Gastrocnemius medialis (tissue), 4 donors: ENCODE data around the gene CCDC110. TPM values are rescaled to one million over a fixed set of nuclear protein-coding genes. Genes with fewer than 3 reads are reported as not detected.
A peak's percentile ranks its signal among the peaks of the same experiment; 100 is the strongest.

Experiments
- ATAC-seq, 2 donors: fragments of 150-250 bp; one replicate each; pipeline ENCODE4 v1.9.1; 2016
- DNase-seq, 2 donors: peaks; one replicate each; pipeline ENCODE4 v3.0.0-alpha.2; 2019
- H3K27ac ChIP-seq, 4 donors: fragments of 200-600 bp; sonication (generic); 1 replicate in 1 of 4; 2 replicates in 3 of 4; pipeline ENCODE4 v1.5.1; 2016 to 2018; ENCODE audit warnings: mild to moderate bottlenecking in 2 of 4, moderate library complexity in 1 of 4
- H3K27me3 ChIP-seq, 3 donors: fragments of 200-600 bp; sonication (generic) in 2 of 3; 1 replicate in 1 of 3; 2 replicates in 2 of 3; pipeline versions ENCODE4 v1.5.1 to v1.6.0; 2016 to 2019; ENCODE audit warnings: mild to moderate bottlenecking in 1 of 3, moderate library complexity in 1 of 3
- H3K36me3 ChIP-seq, 2 donors: fragments of 200-600 bp; sonication (generic) in 1 of 2; one replicate each; pipeline ENCODE4 v1.5.1; 2017 to 2018
- H3K4me1 ChIP-seq, 2 donors: fragments of 200-600 bp; sonication (generic) in 1 of 2; one replicate each; pipeline ENCODE4 v1.5.1; 2016 to 2017; ENCODE audit warnings: mild to moderate bottlenecking in 2 of 2
- H3K4me3 ChIP-seq, 4 donors: fragments of 200-600 bp; sonication (generic) in 3 of 4; 1 replicate in 1 of 4; 2 replicates in 3 of 4; pipeline ENCODE4 v1.5.1; 2016 to 2019; ENCODE audit warnings: mild to moderate bottlenecking in 2 of 4
- H3K9me3 ChIP-seq, 3 donors: fragments of 200-600 bp; sonication (generic) in 2 of 3; 1 replicate in 1 of 3; 2 replicates in 2 of 3; pipeline ENCODE4 v1.5.1; 2016 to 2019
- CTCF ChIP-seq, 5 experiments: fragments of 450-650 bp in 3 of 5; fragments of 200-600 bp in 2 of 5; sonication (generic) in 2 of 5; IDR thresholded peaks in 4 of 5; conservative IDR thresholded peaks in 1 of 5; 1 replicate in 4 of 5; 2 replicates in 1 of 5; pipeline ENCODE4 v1.5.1; 2016 to 2019; ENCODE audit warnings: antibody characterized with exemption in 5 of 5, mild to moderate bottlenecking in 3 of 5, moderate library complexity in 3 of 5
- POLR2A ChIP-seq, 2 donors: fragments of 450-650 bp; IDR thresholded peaks; one replicate each; pipeline ENCODE4 v1.6.1; 2017; ENCODE audit warnings: antibody characterized with exemption in 2 of 2, mild to moderate bottlenecking in 2 of 2, moderate library complexity in 2 of 2
- in situ Hi-C, 4 donors: fragments of 200-750 bp; cut with MboI; loops; one replicate each; pipeline versions ENCODE4 v1.15.0 to v1.8.0; 2017; ENCODE audit warnings: low sequenced_read_pairs in 4 of 4
- intact Hi-C: fragments of 100-400 bp; cut with DNase I; formaldehyde crosslinking; loops from one replicate; pipeline ENCODE4 v1.15.1; 2023; ENCODE audit warnings: low total_unique reads
- total RNA-seq, 4 donors: library from RNA; depleted of rRNA; stranded (reverse); fragments of >200 nt; gene quantifications; one replicate each; pipeline versions ENCODE4 v1.1.0 to v1.2.3, GENCODE V29; 2016

The CCDC110 gene
- total RNA-seq, 4 donors from 2014 or later, result 0.97 to 4.1 (median 1.8) TPM

- peak overlapping the region; percentile 58 to 75 (median 68) for H3K4me3 ChIP-seq
- H3K27me3 ChIP-seq, result no peaks in the 10 kb centered on the region
- H3K4me1 ChIP-seq, result peaks cover 0 to 4% of the 10 kb centered on the region in 2 donors
- peak; percentile 61 to 71 for ATAC-seq
- no peaks in the 10 kb centered on the region for H3K9me3 ChIP-seq
- TF ChIP-seq POLR2A (IDR thresholded peaks at IDR 0.05) (no peak), CTCF (IDR thresholded peaks at IDR 0.05 in 4 of 5, conservative IDR thresholded peaks at IDR 0.05 in 1 of 5) (no peak)
- peak; percentile 54 to 84 for DNase-seq
- no peaks in the 10 kb centered on the region for H3K36me3 ChIP-seq
- in situ Hi-C loops (loop anchor here in 3 of 4 donors (5.0 to 25.0 kb wide), 3 partner anchors 122 to 567 kb away; no protein-coding TSS in a partner anchor), intact Hi-C loops (loop anchor here (1.0 to 2.0 kb wide), 5 partner anchors 45 to 328 kb away; partner anchors contain the start of genes SLC25A4 and UFSP2)
- peak overlapping the region; percentile 78 to 82 (median 80) for H3K27ac ChIP-seq
Measured at GRCh38 chr4:185470501-185471195, 885 bp downstream of the CCDC110 start.

GRCh38 chr4:185469580-185470154 is 1.9 kb downstream of the CCDC110 start:
- H3K4me3 ChIP-seq, result no peak overlapping the region
- no peaks in the 10 kb centered on the region for H3K9me3 ChIP-seq
- H3K4me1 ChIP-seq, result peaks cover 0 to 4% of the 10 kb centered on the region in 2 donors
- intact Hi-C loops (loop anchor here (1.0 to 2.0 kb wide), 4 partner anchors 44 to 327 kb away; partner anchors contain the start of genes SLC25A4 and UFSP2), in situ Hi-C loops (loop anchor here in 3 of 4 donors (5.0 to 25.0 kb wide), 3 partner anchors 123 to 568 kb away; no protein-coding TSS in a partner anchor)
- TF ChIP-seq CTCF (IDR thresholded peaks at IDR 0.05 in 4 of 5, conservative IDR thresholded peaks at IDR 0.05 in 1 of 5) (no peak), POLR2A (IDR thresholded peaks at IDR 0.05) (no peak)
- no peaks in the 10 kb centered on the region for H3K36me3 ChIP-seq
- ATAC-seq, result no peak
- H3K27ac ChIP-seq, result peak overlapping the region in 3 of 4 donors; percentile 28 to 79 (median 78)
- H3K27me3 ChIP-seq, result no peaks in the 10 kb centered on the region
- DNase-seq, result no peak

GRCh38 chr4:185468999-185469398 is 2.5 kb downstream of the CCDC110 start:
- no peaks in the 10 kb centered on the region for H3K9me3 ChIP-seq
- H3K36me3 ChIP-seq, result no peaks in the 10 kb centered on the region
- intact Hi-C loops, result no loop called here
- H3K4me3 ChIP-seq, result no peak overlapping the region
- ATAC-seq (no peak), DNase-seq (no peak)
- no peak overlapping the region for H3K27ac ChIP-seq
- in situ Hi-C loops, result loop anchor here in 2 of 4 donors (25.0 kb wide), 1 partner anchor 568 kb away; no protein-coding TSS in a partner anchor
- TF ChIP-seq POLR2A (IDR thresholded peaks at IDR 0.05), result no peak
- TF ChIP-seq CTCF (IDR thresholded peaks at IDR 0.05 in 4 of 5, conservative IDR thresholded peaks at IDR 0.05 in 1 of 5), result no peak
- H3K4me1 ChIP-seq, result peaks cover 0 to 4% of the 10 kb centered on the region in 2 donors
- no peaks in the 10 kb centered on the region for H3K27me3 ChIP-seq

- no peaks in the 10 kb centered on the region for H3K36me3 ChIP-seq
- intact Hi-C loops (no loop called here), in situ Hi-C loops (loop anchor here in 2 of 4 donors (25.0 kb wide), 1 partner anchor 569 kb away; no protein-coding TSS in a partner anchor)
- no peaks in the 10 kb centered on the region for H3K9me3 ChIP-seq
- no peak overlapping the region for H3K4me3 ChIP-seq
- ATAC-seq (no peak), DNase-seq (no peak)
- H3K27ac ChIP-seq, result no peak overlapping the region
- peaks cover 0 to 4% of the 10 kb centered on the region in 2 donors for H3K4me1 ChIP-seq
- TF ChIP-seq POLR2A (IDR thresholded peaks at IDR 0.05) (no peak), CTCF (IDR thresholded peaks at IDR 0.05 in 4 of 5, conservative IDR thresholded peaks at IDR 0.05 in 1 of 5) (no peak)
- no peaks in the 10 kb centered on the region for H3K27me3 ChIP-seq
Measured at GRCh38 chr4:185467991-185468390, 3.5 kb downstream of the CCDC110 start.
